ENCODE measurements around the gene CWF19L2.

- TF ChIP-seq POLR2AphosphoS5 (IDR thresholded peaks at IDR 0.05; ENCODE audit: low read depth, low read length), result no peak
- TF ChIP-seq POLR2A (IDR thresholded peaks at IDR 0.05; ENCODE audit: low read depth, low read length), result no peak
Observed at GRCh38 chr11:107504981-107505380, 47.4 kb upstream of the CWF19L2 start.

All from GM12892 (cell line).